Mononuclear cell (primary cell): ENCODE measurements around the gene PAIP1. TPM values are rescaled to one million over a fixed set of nuclear protein-coding genes. Genes with fewer than 3 reads are reported as not detected.
A peak's percentile ranks its signal among the peaks of the same experiment; 100 is the strongest.
"Not testable (repeated sequence)": the region's sequence is repeated elsewhere in the genome, so short reads cannot be mapped to it uniquely, and the experiment has no call there.

ENCODE experiments used
- H3K27me3 ChIP-seq: 2 replicates; pipeline ENCODE4 v1.6.0; 2011; ENCODE audit warnings: low read length, control low read depth; ENCODE audit not compliant: insufficient read depth
- H3K4me1 ChIP-seq: 2 replicates; pipeline ENCODE4 v1.5.1; 2011; ENCODE audit warnings: mild to moderate bottlenecking, low read length, control low read depth; ENCODE audit not compliant: insufficient read depth
- H3K4me3 ChIP-seq: 2 replicates; pipeline ENCODE4 v1.5.1; 2011; ENCODE audit warnings: mild to moderate bottlenecking, low read length, moderate library complexity
- H3K9me3 ChIP-seq: 2 replicates; pipeline ENCODE4 v1.5.1; 2011; ENCODE audit warnings: low read depth, mild to moderate bottlenecking, control low read depth, low read length
- total RNA-seq: library from RNA; depleted of rRNA; stranded (reverse); fragments of >200 nt; gene quantifications from one replicate; pipeline ENCODE4 v1.2.3, GENCODE V29; 2012

The PAIP1 gene
- total RNA-seq, 1 donor: 65.0 TPM

DNA sequence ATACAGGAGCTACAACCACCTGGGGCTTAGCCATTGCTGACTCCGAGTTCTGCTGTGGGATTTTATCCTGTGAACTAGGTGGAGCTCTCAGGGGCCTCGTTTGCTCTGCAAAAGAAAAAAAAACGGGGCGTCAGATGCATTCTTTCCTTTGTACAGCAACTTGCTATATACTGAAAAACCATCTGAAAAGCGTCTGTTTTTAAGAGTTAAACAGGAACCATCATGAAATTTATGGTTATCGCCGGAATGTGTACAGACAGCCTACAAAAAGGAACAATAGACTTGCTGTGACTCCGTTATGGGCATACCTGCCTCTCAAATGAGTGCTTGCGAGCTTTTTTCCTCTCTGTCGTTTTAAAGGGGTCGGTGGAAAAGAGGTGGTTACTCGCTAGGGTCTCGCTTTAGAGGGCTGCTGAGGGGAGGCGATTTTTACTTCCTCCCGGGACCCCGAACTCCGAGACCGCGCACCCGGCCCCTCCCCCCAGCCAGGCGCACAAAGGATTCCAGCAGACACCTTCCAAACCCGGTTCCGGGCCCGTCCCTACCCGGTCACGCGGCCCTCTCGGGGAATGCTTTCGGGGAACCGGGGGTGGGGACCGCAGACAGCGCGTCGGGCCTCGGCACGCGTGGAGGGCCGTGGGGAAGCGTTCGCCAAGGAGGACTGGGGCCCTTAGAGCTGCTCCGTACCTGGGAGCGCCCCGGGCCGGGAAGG lies 826 bp downstream of the PAIP1 start:
- H3K4me3 ChIP-seq: peak overlapping the region; percentile 64
- H3K4me1 ChIP-seq: peaks cover 25% of the 10 kb centered on the region
- no peaks in the 10 kb centered on the region for H3K27me3 ChIP-seq

DNA sequence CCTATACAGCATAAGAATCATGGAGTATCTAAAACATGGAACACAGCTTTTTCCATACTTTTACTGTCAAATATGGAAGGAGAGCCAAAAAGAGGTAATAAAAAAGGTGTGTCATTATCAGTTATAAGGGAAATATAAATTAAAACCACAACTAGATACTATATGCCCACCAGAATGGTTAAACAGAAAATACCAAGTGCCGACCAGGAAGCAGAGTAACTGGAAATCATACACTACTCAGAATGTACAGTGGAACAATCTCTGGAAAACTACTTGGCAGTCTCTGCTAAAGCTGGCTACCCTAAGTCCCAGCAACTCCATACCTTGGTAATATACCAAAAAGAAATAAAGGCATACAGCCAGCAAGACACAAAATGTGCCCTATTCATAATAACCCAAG lies 2.4 kb downstream of the PAIP1 start:
- no peaks in the 10 kb centered on the region for H3K27me3 ChIP-seq
- no peaks in the 10 kb centered on the region for H3K9me3 ChIP-seq
- H3K4me3 ChIP-seq: no peak overlapping the region
- peaks cover 25% of the 10 kb centered on the region for H3K4me1 ChIP-seq

More for the DNA sequence above, 826 bp downstream of the PAIP1 start:
- no peaks in the 10 kb centered on the region for H3K9me3 ChIP-seq

GRCh38 chr5:43553381-43553780 lies 3.5 kb downstream of the PAIP1 start:
- H3K4me3 ChIP-seq: no peak overlapping the region
- peaks cover 25% of the 10 kb centered on the region for H3K4me1 ChIP-seq
- no peaks in the 10 kb centered on the region for H3K27me3 ChIP-seq
- H3K9me3 ChIP-seq: no peaks in the 10 kb centered on the region

DNA sequence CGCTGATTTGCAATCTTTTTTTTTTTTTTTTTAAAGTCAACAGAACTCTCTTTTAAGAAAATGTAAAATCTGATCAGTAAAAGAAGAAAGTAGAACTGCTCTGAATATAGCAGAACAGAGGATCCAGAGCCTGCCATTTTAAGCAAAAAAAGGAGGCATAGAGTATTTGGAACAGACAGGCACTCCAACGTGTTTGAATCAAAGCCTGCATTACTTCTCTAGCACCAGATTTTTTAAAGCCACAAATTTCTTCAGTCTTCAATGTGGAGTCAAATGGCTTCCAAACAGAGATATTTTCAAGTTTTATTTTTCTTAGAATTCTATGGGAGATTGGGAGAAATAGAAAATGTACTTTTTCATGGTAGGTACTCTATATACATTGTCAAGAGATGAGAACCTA lies 5.1 kb downstream of the PAIP1 start:
- peaks cover 17% of the 10 kb centered on the region for H3K4me1 ChIP-seq
- no peak overlapping the region for H3K4me3 ChIP-seq
- H3K9me3 ChIP-seq: no peaks in the 10 kb centered on the region
- H3K27me3 ChIP-seq: no peaks in the 10 kb centered on the region

GRCh38 chr5:43549272-43549671 lies 7.6 kb downstream of the PAIP1 start:
- H3K4me3 ChIP-seq, H3K27me3 ChIP-seq, H3K9me3 ChIP-seq, H3K4me1 ChIP-seq: not testable (repeated sequence)

DNA sequence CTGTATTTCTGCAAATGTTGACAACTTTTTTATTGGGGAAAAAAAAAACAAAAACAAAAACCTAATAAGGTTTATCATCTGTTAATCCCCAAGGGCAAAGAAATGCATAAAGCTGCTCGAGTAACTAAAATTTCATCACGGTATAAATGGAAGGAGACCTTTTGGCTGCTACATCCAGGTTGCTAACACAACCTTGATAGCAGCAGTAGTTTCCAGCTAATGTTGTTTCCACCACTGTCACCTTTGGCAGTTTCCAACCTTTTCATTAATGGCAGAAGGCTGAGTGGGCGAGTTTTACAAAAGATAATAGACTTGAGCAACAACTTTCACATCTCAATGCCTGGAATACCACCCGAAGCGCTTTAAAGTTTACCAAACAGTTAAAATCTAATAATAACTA lies 8.5 kb downstream of the PAIP1 start:
- Histone ChIP-seq H3K4me3 (no peak overlapping the region), H3K27me3 (no peaks in the 10 kb centered on the region), H3K9me3 (no peaks in the 10 kb centered on the region)

DNA sequence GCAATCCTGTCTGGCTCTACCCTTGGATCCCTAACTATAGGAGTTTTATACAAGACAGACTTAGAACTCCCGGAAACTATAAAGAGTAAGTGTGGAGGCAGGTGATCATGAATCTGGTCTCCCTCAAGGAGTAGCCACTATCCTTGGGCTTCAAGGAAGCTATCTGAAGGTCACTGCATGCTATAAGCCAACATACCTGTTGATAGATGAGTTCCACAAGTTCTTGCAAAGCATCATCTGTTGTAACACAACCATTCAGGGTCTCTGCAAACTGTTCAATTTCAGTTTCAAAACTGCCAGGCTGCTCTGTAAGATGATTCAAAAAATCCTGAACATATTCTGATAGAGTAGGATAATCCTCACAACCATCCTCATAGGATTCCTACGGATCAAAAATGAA lies 9.3 kb downstream of the PAIP1 start:
- H3K4me3 ChIP-seq: no peak overlapping the region
- H3K27me3 ChIP-seq: no peaks in the 10 kb centered on the region
- H3K9me3 ChIP-seq: no peaks in the 10 kb centered on the region
- H3K4me1 ChIP-seq: no peaks in the 10 kb centered on the region

More for the DNA sequence above, 8.5 kb downstream of the PAIP1 start:
- H3K4me1 ChIP-seq: no peaks in the 10 kb centered on the region

DNA sequence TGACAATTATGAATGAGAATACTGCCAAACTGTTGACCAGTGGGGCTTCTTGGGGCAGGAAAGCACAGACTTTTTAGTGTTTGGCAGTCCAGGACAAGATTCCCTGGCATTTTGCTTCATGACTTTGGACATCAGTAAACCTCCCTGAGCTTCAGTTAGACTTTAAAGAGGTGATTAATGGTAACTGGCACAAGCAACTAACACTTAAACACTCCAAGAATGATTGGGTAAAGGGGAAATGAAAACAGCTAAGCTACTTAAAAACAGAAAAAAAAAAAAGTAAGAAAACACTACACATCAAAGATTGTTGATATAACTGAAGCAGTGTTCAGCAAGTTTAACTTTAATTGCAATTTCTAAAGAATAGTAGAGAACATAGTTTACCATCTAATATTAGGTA lies 13.4 kb downstream of the PAIP1 start:
- Histone ChIP-seq H3K4me1 (no peaks in the 10 kb centered on the region), H3K9me3 (no peaks in the 10 kb centered on the region), H3K27me3 (no peaks in the 10 kb centered on the region), H3K4me3 (no peak overlapping the region)

DNA sequence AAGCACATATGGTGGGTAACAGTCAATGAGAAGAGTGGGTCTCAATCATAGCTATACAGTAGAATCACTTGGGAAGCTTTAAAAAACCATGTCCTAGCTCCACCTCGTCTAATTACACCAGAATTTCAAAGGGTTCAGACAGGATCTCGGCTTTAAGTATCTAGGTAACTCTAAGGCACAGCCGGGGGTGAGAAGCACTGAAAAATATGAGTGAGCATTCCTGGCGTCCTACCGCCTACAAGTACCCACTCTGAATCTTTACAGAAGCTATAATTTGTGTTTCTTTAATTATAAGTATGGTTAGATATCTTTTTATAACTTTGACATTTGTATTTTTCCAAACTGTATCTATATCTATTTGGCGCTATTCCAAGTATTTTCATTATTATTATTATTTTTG lies 16.1 kb downstream of the PAIP1 start:
- Histone ChIP-seq H3K27me3 (no peaks in the 10 kb centered on the region), H3K9me3 (no peaks in the 10 kb centered on the region), H3K4me3 (no peak overlapping the region), H3K4me1 (no peaks in the 10 kb centered on the region)

GRCh38 chr5:43536972-43537371 lies 19.9 kb downstream of the PAIP1 start:
- no peaks in the 10 kb centered on the region for H3K4me1 ChIP-seq
- H3K9me3 ChIP-seq: no peaks in the 10 kb centered on the region
- H3K4me3 ChIP-seq: no peak overlapping the region
- no peaks in the 10 kb centered on the region for H3K27me3 ChIP-seq

- no peaks in the 10 kb centered on the region for H3K4me1 ChIP-seq
- no peaks in the 10 kb centered on the region for H3K27me3 ChIP-seq
- no peaks in the 10 kb centered on the region for H3K9me3 ChIP-seq
- H3K4me3 ChIP-seq: no peak overlapping the region
These were observed 23.2 kb downstream of the PAIP1 start for GRCh38 chr5:43533646-43534045.

- no peaks in the 10 kb centered on the region for H3K27me3 ChIP-seq
- H3K9me3 ChIP-seq: no peaks in the 10 kb centered on the region
- no peaks in the 10 kb centered on the region for H3K4me1 ChIP-seq
- no peak overlapping the region for H3K4me3 ChIP-seq
These were observed 26.2 kb downstream of the PAIP1 start for GRCh38 chr5:43530648-43531047.

- Histone ChIP-seq H3K4me1 (no peaks in the 10 kb centered on the region), H3K4me3 (no peak overlapping the region), H3K27me3 (no peaks in the 10 kb centered on the region), H3K9me3 (no peaks in the 10 kb centered on the region)
These were observed 33.2 kb downstream of the PAIP1 start for GRCh38 chr5:43523662-43524072.

DNA sequence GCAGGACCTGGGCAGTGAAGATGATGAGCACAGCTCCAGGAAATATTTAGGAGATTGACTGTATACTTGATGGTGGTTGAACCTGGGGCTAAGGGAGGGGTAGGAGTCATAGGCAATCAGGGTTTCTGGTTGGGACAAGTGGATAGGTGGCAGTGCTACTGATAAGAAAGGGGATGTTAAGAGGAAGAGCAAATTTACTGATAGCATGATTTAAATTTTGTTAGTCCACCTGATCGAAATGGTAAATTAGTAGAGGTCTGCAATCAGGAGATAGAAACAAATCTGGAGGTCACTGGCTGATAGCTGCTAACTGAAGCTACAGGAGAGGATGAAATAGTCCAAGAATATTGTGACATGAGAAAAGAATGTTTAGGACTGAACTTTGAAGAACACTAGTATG lies 36.3 kb downstream of the PAIP1 start:
- Histone ChIP-seq H3K4me3 (no peak overlapping the region), H3K27me3 (no peaks in the 10 kb centered on the region), H3K4me1 (peaks cover 4% of the 10 kb centered on the region), H3K9me3 (no peaks in the 10 kb centered on the region)

- Histone ChIP-seq H3K4me3 (peak overlapping the region; percentile 77), H3K27me3 (no peaks in the 10 kb centered on the region), H3K9me3 (no peaks in the 10 kb centered on the region), H3K4me1 (peaks cover 25% of the 10 kb centered on the region)
These were observed 41.2 kb downstream of the PAIP1 start for GRCh38 chr5:43515678-43516048.
